ENCODE results near the gene RHBDL2. TPM values are rescaled to one million over a fixed set of nuclear protein-coding genes. Genes with fewer than 3 reads are reported as not detected.

RHBDL2 gene
- total and polyA plus RNA-seq, 9 of the 15 experiments (the other 6 are each of a cell fraction or from before 2014, with no cell fraction given): not detected

DNA sequence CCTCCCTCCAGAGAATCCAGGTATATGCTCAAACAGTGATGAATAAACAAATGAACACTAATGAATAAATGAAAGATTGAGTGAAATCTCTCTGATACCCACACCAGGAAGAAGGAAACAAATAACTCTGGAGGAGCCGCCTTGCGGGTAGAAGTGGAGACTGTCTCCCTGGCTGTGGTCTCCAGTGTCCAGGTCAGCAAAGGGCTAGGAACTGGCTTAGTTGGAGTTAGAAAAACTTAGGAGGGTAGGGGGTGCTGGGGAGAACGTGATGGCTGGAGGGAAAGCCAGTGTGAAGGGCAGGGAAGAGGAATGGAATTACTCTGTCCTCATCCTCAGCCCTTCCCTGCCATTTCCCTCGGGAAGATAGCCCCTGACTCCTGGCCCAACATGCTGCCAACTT, 537 bp downstream of the RHBDL2 start (continued):
- TF ChIP-seq TCF7 (IDR thresholded peaks at IDR 0.05; ENCODE audit: borderline replicate concordance): no peak

DNA sequence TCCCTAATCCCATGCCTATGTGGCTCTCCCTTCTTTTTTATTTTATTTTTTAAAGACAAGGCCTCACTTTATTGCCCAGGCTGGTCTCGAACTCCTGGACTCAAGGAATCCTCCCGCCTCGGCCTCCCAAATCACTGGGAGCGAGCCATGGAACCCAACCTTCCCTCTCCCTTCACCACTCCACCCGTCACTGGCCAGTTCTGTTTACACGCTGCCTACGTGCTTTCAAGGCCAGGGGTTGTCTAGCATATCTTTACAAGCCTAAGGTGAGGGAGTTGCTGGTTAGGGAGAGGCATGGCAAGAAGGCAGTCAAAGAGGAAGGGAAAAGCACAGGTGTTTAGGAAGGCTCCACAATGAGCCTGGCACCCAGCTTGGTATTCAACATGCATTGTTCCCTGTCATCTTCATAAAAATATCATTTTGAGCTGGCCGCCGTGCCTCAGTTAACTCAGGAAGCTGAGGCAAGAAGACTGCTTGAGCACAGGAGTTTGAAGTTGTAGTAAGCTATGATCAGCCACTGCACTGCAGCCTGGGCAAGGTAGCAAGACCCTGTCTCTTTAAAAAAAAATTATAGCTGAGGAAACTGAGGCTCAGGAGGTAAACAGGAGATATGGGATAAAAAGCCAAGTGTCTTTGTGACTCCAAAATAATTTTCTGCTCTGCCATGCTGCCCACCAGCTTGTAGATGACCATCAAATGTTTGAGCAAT, 1.1 kb downstream of the RHBDL2 start:
- no peaks in the 10 kb centered on the region; a peak in 2 of 5 replicates for H3K27me3 ChIP-seq (ENCODE audit: control insufficient read depth in 2 of 2, insufficient read depth in 2 of 2, low read length in 2 of 2)
- TF ChIP-seq RBM25 (IDR thresholded peaks at IDR 0.05; ENCODE audit: low read depth, low read length, severe bottlenecking) (peak; percentile 36), ZNF121 (CRISPR knock-in tag; conservative IDR thresholded peaks at IDR 0.05) (peak; percentile 54), NFE2L1 (tag; IDR thresholded peaks at IDR 0.05; ENCODE audit: borderline replicate concordance, low read depth) (no peak), ZNF217 (CRISPR knock-in tag; IDR thresholded peaks at IDR 0.05) (no peak), SPI1 (IDR thresholded peaks at IDR 0.05; ENCODE audit: borderline replicate concordance, low read depth, low read length) (no peak)
- TF ChIP-seq, protein P1, sequence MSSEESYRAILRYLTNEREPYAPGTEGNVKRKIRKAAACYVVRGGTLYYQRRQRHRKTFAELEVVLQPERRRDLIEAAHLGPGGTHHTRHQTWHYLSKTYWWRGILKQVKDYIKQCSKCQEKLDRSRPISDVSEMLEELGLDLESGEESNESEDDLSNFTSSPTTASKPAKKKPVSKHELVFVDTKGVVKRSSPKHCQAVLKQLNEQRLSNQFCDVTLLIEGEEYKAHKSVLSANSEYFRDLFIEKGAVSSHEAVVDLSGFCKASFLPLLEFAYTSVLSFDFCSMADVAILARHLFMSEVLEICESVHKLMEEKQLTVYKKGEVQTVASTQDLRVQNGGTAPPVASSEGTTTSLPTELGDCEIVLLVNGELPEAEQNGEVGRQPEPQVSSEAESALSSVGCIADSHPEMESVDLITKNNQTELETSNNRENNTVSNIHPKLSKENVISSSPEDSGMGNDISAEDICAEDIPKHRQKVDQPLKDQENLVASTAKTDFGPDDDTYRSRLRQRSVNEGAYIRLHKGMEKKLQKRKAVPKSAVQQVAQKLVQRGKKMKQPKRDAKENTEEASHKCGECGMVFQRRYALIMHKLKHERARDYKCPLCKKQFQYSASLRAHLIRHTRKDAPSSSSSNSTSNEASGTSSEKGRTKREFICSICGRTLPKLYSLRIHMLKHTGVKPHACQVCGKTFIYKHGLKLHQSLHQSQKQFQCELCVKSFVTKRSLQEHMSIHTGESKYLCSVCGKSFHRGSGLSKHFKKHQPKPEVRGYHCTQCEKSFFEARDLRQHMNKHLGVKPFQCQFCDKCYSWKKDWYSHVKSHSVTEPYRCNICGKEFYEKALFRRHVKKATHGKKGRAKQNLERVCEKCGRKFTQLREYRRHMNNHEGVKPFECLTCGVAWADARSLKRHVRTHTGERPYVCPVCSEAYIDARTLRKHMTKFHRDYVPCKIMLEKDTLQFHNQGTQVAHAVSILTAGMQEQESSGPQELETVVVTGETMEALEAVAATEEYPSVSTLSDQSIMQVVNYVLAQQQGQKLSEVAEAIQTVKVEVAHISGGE (CRISPR knock-in tag; IDR thresholded peaks at IDR 0.05): no peak
- TF ChIP-seq, protein P2, sequence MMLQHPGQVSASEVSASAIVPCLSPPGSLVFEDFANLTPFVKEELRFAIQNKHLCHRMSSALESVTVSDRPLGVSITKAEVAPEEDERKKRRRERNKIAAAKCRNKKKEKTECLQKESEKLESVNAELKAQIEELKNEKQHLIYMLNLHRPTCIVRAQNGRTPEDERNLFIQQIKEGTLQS (IDR thresholded peaks at IDR 0.05): no peak
- TF ChIP-seq, protein P2 (CRISPR knock-in tag; conservative IDR thresholded peaks at IDR 0.05): no peak
- H3K9me3 ChIP-seq (replicated peaks; ENCODE audit: control insufficient read depth, insufficient read depth, low read depth, low read length): no peaks in the 10 kb centered on the region
- 41% methylated on average over 9 of the region's 9 CpGs for WGBS (ENCODE audit: insufficient coverage, low coverage, missing lambda C conversion rate)
- POLR2A ChIA-PET: interaction anchor here (0.7 to 0.8 kb wide), 2 partner anchors 30 to 66 kb away, joined by 3 read pairs; no protein-coding TSS in a partner anchor
- FAIRE-seq (peak; percentile 29), ATAC-seq (no peak), DNase-seq (ENCODE audit: extremely low read depth in 1 of 4, low spot score in 3 of 4) (no peak)
- in situ Hi-C loops (cut with MboI): no loop called here
- H3K27ac ChIP-seq (ENCODE audit: extremely low read depth, low read depth, low read length): no peak overlapping the region
- H3K9me1 ChIP-seq (ENCODE audit: control insufficient read depth, insufficient read depth, low read length): no peaks in the 10 kb centered on the region
- no peak overlapping the region for H3K9ac ChIP-seq (ENCODE audit: insufficient read depth in 1 of 2, low read depth in 2 of 2, low read length in 2 of 2)
- no TSS peak for BruUV-seq (replicated peaks)
- no peak overlapping the region for H3K4me2 ChIP-seq (ENCODE audit: insufficient read depth, low read length)
- H3K79me2 ChIP-seq (ENCODE audit: control insufficient read depth, insufficient read depth, low read length): no peaks in the 10 kb centered on the region
- H4K20me1 ChIP-seq (replicated peaks; ENCODE audit: control insufficient read depth, insufficient read depth, low read length): no peaks in the 10 kb centered on the region
- H3K36me3 ChIP-seq (ENCODE audit: control insufficient read depth, insufficient read depth, low read length): no peaks in the 10 kb centered on the region
- no peak overlapping the region for H2AFZ ChIP-seq (ENCODE audit: low read depth, low read length)
- no peak overlapping the region for H3K4me3 ChIP-seq
- CTCF ChIA-PET (ENCODE audit: low intra/inter-chr PET ratio): no interaction called here
- peaks cover 2 to 7% of the 10 kb centered on the region in 2 experiments; a peak in 3 of 5 replicates for H3K4me1 ChIP-seq (replicated peaks in 1 of 2; ENCODE audit: control insufficient read depth in 2 of 2, insufficient read depth in 2 of 2, low read length in 2 of 2)
- intact Hi-C loops (cut with micrococcal nuclease): no loop called here

Measured in K562 (cell line).